ENCODE data around the gene DESI2.
"Not testable (repeated sequence)": the region's sequence is repeated elsewhere in the genome, so short reads cannot be mapped to it uniquely, and the experiment has no call there.

The DESI2 gene

DNA sequence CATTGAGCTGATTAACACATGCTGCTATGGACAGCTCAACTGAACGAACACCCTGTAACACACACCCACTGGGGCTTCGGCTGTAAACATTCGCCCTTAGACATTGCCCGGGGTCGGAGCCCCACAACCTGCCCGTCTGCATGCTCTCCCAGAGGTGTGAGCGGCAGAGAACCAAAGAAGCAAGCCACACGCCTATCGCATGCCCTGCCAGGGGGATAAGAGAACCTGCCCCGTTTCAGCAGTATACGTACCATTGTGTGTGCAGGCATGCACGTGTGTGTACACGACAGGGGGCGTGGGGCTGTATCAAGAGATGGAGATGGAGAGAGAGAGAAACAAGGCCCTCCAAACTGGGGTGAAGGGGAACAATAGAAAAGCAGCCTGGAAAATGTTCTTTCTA is 9.9 kb upstream of the DESI2 start:
- TF ChIP-seq POLR2A (IDR thresholded peaks at IDR 0.05; ENCODE audit: low read depth, low read length), result no peak
- no peak for DNase-seq (ENCODE audit: insufficient read length, low spot score)
- FAIRE-seq, result no peak

DNA sequence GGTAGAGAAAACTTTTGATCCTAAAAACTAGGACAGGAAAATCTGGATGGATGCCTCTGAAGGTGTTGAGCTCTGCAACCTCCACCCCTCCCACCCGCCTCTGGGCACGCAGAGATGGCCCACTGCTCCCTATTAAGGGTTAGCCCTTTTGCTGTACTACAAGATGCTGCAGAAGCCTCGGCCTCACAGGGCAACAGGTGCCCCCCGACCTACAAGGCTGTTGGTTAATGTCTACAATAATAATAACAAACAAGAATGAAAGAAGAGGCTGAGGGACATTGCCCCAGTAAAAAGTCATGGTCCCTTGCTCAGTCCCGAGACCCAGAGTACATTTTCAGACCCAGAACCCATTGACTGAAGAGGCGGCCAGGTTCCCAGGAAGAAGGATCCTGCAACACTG is 7.5 kb upstream of the DESI2 start:
- FAIRE-seq (no peak), DNase-seq (ENCODE audit: insufficient read length, low spot score) (no peak)
- TF ChIP-seq POLR2A (IDR thresholded peaks at IDR 0.05; ENCODE audit: low read depth, low read length), result no peak

DNA sequence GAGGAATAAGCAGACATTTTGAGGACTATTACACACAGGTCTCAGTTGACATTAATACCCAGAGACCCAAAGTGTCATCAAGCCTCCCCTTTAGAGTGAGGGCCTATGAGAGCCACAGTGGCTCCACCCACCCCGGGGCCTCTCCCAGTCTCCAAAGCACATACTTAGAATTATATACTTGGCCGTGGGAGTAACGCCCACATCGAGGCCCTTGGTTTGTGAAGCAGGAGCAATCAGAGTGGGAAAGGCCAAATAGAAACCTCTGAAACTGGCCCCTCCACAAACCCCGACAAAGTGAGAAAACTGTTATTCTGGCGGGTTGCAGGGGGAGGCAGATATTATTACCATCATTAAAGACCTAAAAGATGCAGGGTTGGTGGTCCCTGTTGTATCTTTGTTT is 7.0 kb upstream of the DESI2 start:
- no peak for FAIRE-seq
- DNase-seq (ENCODE audit: insufficient read length, low spot score), result no peak
- no peak for TF ChIP-seq POLR2A (IDR thresholded peaks at IDR 0.05; ENCODE audit: low read depth, low read length)

DNA sequence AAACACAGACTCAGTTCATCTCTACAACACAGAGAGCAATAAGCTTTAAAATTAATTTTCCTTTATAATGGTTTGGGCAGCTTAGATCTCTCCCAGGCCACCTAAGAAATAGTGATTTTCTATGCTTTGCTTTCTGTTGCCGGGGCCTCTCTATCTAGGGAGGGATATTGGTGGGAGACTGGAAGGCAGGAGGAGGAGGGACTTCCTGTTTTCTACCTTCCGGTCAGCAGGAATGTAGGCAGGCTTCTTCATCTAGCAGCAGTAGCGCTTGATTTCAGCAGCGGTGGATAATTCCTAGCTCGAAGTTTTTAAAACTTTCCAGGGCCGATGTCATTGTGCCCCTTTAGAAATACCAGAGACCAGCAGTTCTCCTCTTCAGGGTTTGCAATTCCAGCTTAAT is 5.1 kb upstream of the DESI2 start:
- TF ChIP-seq POLR2A (IDR thresholded peaks at IDR 0.05; ENCODE audit: low read depth, low read length), result no peak
- DNase-seq (ENCODE audit: insufficient read length, low spot score) (no peak), FAIRE-seq (no peak)

DNA sequence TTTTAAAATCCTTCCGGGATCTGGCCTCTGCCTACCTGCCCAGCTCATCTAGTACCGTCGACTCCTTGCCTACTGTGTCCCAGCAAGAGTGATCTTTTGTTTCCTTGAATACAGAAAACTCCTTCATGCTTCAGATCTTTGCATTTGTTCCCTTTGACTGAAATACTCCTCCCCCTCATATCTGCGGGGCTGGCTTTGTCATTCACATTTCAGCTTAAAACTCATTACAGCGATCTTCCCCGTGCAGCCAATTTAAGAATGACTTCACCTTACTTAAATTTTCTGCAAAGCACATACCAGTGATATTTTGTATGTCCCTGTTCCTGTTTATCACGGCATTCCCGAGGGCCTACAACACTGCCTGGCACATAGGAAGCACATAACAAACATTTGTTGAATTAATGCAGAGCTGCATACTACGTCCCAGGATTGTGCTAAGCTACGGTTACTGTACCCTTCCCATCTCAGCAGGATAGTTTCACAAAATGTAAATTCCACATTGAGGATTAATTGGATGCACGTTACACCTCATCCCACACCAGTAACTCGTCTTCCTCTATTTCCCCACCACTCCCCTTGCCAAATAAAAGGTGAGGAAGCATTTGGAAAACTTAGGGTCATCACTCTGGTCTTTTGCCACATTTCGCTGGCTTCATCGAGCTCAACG is 837 bp upstream of the DESI2 start:
- FAIRE-seq (no peak), DNase-seq (ENCODE audit: insufficient read length, low spot score) (no peak)
- no peak for TF ChIP-seq POLR2A (IDR thresholded peaks at IDR 0.05; ENCODE audit: low read depth, low read length)

DNA sequence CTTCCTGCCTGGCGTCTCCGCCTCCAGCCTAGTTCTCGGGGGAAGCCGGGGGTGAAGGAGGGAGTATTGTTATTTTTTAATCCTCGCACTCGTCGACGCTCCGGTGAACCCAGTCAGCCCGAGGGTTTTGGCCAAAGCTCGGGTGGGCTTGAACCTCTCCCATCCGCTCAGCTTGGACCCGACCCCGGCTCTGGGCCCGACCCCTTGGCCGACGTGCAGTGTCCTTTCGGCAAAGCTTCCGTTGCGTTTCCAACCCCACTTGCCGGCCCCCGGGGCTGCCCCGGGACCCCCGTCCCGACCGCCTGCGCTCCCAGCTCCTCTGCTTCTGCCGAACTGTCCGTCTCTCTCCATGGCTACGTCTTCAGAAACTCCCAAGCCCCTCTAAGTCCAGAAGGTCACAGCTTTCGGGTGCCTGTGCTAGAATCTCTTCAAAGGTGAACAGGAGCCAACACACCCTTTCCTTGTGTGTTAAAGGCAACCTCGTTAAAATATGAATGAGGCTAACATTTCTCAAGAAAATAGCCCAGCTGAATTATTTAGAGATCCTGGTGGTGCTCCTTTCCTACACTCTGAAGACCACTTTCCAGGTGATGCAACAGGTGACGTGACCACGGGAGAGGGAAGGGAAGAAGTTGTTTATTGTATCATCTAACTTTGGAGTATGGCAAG is 647 bp downstream of the DESI2 start:
- DNase-seq (ENCODE audit: insufficient read length, low spot score), result no peak

DNA sequence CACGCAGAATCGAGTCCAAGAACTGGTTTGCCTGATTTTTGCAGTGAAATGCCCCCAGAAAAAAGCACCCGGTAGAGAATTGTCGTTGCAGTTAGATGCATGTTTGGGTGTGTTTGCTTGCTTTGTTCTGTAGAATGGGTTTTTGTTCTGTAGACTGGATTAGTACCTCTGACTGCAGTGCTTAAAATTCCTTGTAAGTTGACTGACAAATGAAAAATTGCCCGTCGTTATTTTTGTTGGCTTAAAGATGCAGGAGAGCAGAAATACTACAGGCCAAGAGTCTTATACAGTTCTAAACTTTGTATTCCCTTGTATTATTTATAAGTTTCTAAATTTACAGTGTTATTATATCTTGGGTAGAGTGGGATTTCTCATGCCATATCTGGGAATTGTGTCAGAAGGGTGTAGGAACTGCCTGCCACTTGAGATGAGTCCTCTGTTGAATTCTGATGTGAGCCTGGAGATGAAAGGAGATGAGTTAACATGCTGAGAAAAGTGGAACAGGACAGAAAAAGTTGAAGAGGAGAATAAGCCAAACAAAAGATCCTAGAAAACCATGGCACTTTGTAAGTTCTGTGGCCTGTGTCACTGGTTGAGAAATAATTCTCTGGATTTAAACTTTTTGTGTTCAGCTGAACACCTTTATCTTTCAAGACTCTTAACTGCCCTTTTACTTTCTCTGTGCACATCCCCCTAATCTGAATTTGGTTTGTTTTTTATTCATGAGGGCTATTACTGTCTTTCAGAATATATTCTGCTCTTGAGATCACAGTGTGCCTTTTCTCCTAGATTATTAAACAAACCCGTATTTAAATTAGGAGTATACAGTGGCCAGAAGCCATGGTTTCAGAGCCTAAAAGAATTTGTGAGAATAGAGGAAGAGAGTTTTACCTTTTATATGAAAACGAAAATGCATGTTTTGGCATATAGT is 1.4 kb downstream of the DESI2 start:
- FAIRE-seq (no peak), DNase-seq (ENCODE audit: insufficient read length, low spot score) (no peak)
- no peak for TF ChIP-seq POLR2A (IDR thresholded peaks at IDR 0.05; ENCODE audit: low read depth, low read length)

More for the DNA sequence above, 647 bp downstream of the DESI2 start:
- FAIRE-seq, result no peak
- no peak for TF ChIP-seq POLR2A (IDR thresholded peaks at IDR 0.05; ENCODE audit: low read depth, low read length)

DNA sequence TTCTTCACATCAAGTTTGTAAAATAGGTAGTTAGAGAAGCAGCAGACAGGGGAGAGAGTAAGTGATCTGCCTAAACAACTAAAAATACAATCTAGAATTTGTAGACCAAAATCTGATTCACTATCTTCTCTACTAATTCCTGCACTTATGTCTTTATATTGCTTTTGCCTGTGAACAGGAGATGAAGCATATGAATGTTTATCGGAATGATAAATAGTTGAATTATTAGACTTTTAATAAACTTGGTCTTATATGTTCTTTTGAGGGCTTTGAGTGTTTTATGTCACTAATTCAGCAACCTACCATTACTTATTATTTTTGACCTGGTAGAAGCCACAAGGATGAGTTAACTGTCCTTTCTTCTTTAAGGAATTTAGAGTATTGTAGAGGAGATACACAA is 2.3 kb downstream of the DESI2 start:
- FAIRE-seq (no peak), DNase-seq (ENCODE audit: insufficient read length, low spot score) (no peak)
- no peak for TF ChIP-seq POLR2A (IDR thresholded peaks at IDR 0.05; ENCODE audit: low read depth, low read length)

DNA sequence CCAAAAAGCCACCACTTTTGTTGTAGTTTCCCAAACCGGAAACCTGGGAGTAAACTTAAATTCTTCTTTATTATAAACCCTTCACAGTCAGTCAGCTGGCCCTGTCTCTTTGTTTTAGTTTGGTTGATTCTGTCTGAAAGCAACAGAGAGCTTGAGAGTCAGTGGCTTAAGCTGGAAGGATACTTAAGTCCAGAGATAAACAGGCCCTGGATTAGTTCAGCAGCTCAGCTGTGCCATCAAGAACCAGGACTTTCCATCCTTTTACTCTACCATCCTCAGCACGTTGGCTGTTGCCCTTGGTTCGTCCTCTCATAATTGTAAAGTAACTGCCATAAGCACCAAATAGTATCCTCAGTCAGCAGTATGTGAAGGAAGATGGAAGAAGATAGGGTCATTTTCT is 4.5 kb downstream of the DESI2 start:
- no peak for FAIRE-seq
- no peak for DNase-seq (ENCODE audit: insufficient read length, low spot score)
- no peak for TF ChIP-seq POLR2A (IDR thresholded peaks at IDR 0.05; ENCODE audit: low read depth, low read length)

DNA sequence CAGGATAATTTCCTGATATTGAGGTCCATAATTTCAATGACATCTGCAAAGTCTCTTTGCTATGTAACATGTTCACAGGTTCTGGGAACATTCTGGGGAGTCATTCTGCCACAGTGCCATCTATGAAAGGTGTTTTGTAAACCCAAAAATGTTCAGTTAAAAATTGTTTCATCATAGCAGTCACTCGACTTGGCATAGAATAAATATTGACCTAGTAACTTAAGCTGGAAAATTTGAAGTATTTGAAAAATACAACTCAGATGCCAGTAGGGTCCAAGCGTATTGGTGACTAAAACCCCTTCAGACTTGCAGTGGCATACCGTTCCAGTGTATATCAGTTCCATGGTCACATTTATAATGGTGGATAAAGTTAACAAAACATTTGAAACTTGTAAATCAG is 6.8 kb downstream of the DESI2 start:
- FAIRE-seq (no peak), DNase-seq (ENCODE audit: insufficient read length, low spot score) (no peak)
- no peak for TF ChIP-seq POLR2A (IDR thresholded peaks at IDR 0.05; ENCODE audit: low read depth, low read length)

DNA sequence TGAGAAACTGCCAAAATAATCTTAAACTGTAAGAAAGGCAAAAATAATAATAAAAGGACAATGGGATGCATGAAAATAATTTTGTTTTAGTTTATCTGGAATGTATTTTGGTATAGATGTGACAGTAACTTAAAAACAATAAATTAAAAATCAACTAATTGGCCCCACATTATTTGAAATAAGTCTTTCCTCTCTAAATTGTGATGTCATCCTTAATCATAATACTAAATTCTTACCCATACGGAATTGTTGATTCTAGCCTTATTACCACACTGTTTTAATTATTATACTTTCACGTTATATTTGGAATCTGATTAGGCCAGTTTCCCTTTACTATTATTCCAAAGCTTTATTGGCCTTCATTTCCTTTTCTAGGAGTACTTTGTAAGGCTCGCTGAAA is 7.7 kb downstream of the DESI2 start:
- DNase-seq (ENCODE audit: insufficient read length, low spot score) (no peak), FAIRE-seq (no peak)
- TF ChIP-seq POLR2A (IDR thresholded peaks at IDR 0.05; ENCODE audit: low read depth, low read length), result no peak

DNA sequence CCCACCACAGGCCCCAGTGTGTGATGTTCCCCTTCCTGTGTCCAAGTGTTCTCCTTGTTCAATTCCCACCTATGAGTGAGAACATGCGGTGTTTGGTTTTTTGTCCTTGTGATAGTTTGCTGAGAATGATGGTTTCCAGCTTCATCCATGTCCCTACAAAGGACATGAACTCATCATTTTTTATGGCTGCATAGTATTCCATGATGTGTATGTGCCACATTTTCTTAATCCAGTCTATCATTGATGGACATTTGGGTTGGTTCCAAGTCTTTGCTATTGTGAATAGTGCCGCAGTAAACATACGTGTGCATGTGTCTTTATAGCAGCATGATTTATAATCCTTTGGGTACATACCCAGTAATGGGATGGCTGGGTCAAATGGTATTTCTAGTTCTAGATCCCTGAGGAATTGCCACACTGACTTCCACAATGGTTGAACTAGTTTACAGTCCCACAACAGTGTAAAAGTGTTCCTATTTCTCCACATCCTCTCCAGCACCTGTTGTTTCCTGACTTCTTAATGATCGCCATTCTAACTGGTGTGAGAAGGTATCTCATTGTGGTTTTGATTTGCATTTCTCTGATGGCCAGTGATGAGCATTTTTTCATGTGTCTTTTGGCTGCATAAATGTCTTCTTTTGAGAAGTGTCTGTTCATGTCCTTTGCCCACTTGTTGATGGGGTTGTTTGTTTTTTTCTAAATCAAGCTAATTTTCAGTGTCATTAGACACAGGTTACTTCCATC is 8.8 kb downstream of the DESI2 start:
- not testable (repeated sequence) for FAIRE-seq; DNase-seq (ENCODE audit: insufficient read length, low spot score)

DNA sequence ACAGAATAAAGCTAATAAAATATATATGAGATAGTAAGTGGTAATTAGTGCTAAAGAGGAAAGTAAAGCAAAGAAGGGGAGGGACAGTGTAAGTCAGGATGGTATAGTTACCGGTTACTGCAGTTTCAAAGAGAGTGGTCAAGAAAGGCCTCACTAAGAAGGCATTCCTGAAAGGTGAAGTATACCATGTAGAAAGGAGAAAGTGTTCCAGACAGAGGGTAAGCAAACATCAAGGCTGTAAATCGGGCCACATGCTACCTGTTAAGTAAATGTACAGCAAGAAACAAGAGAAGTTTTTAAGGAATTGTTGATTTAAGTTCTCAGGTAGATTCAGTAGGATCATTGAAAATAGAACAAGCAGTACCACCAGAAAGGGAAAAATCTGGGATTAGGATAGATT is 9.7 kb downstream of the DESI2 start:
- no peak for TF ChIP-seq POLR2A (IDR thresholded peaks at IDR 0.05; ENCODE audit: low read depth, low read length)
- no peak for DNase-seq (ENCODE audit: insufficient read length, low spot score)
- FAIRE-seq, result no peak

DNA sequence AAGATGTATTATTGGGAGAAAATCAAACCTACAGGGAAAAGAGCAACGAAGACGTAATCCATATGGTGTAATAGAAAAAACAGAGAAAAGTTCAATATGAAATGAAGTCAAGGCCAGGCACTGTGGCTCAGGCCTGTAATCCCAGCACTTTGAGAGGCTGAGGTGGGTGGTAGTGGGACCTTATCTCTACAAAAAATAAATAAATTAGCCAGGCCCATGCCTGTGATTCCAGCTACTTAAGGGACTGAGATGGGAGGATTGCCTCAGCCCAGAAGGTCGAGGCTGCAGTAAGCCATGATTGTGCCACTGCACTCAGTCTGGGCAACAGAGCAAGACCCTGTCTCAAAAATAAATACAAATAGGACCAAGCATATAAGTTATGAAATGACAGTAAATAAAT is 11.4 kb downstream of the DESI2 start:
- no peak for FAIRE-seq
- TF ChIP-seq POLR2A (IDR thresholded peaks at IDR 0.05; ENCODE audit: low read depth, low read length), result no peak
- DNase-seq (ENCODE audit: insufficient read length, low spot score), result no peak

Measured in H54 (cell line).